Lower leg skin (tissue), 3 donors: ENCODE data around the gene SYT9.

ENCODE experiments used
- CTCF ChIP-seq, 3 donors: fragments of 450-650 bp; IDR thresholded peaks; one replicate each; pipeline ENCODE4 v1.5.1; 2016; ENCODE audit warnings: antibody characterized with exemption in 3 of 3, mild to moderate bottlenecking in 3 of 3, moderate library complexity in 2 of 3
- POLR2A ChIP-seq, 2 donors: fragments of 450-650 bp; IDR thresholded peaks; one replicate each; pipeline ENCODE4 v1.6.1; 2016 to 2017; ENCODE audit warnings: antibody characterized with exemption in 2 of 2, mild to moderate bottlenecking in 1 of 2, moderate library complexity in 1 of 2

GRCh38 chr11:7514099-7514591, 262.4 kb downstream of the SYT9 start:
- TF ChIP-seq CTCF (IDR thresholded peaks at IDR 0.05) (no peak), POLR2A (IDR thresholded peaks at IDR 0.05) (no peak)
